HEK293T (cell line): Measurements from ENCODE around the gene CAGE1.

ENCODE experiments used
- ARNT ChIP-seq: fragments of 450-650 bp; IDR thresholded peaks from 2 replicates; pipeline ENCODE4 v1.6.1; 2017; ENCODE audit warnings: mild to moderate bottlenecking
- FOXK2 ChIP-seq: fragments of 450-650 bp; IDR thresholded peaks from 2 replicates; pipeline ENCODE4 v1.6.1; 2016; ENCODE audit warnings: mild to moderate bottlenecking
- FOXM1 ChIP-seq: fragments of 450-650 bp; IDR thresholded peaks from 2 replicates; pipeline ENCODE4 v1.6.1; 2017; ENCODE audit warnings: mild to moderate bottlenecking, borderline replicate concordance
- SUZ12 ChIP-seq: fragments of 450-650 bp; IDR thresholded peaks from 2 replicates; pipeline ENCODE4 v1.6.1; 2016; ENCODE audit warnings: mild to moderate bottlenecking

GRCh38 chr6:7432391-7433120 is 43.0 kb upstream of the CAGE1 start:
- no peak for TF ChIP-seq ARNT
- no peak for TF ChIP-seq SUZ12
- TF ChIP-seq FOXK2, result no peak
- TF ChIP-seq FOXM1, result no peak
